Putamen (tissue), 1 donor: ENCODE results near the gene APIP.
"Not testable (repeated sequence)": the region's sequence is repeated elsewhere in the genome, so short reads cannot be mapped to it uniquely, and the experiment has no call there.

ENCODE experiments used
- DNase-seq: peaks from one replicate; pipeline ENCODE4 v3.0.0-alpha.2; 2016; ENCODE audit warnings: low spot score

APIP gene

GRCh38 chr11:34926101-34926830 lies 10.1 kb upstream of the APIP start:
- peak; percentile 35 for DNase-seq

- no peak for DNase-seq
These were observed 8.5 kb upstream of the APIP start for GRCh38 chr11:34924714-34925113.

GRCh38 chr11:34921156-34921555 lies 5.0 kb upstream of the APIP start:
- no peak for DNase-seq

- peak; percentile 63 for DNase-seq
These were observed 928 bp upstream of the APIP start for GRCh38 chr11:34916843-34917770.

- DNase-seq: peak; percentile 37
These were observed 804 bp downstream of the APIP start for GRCh38 chr11:34915136-34916014.

DNA sequence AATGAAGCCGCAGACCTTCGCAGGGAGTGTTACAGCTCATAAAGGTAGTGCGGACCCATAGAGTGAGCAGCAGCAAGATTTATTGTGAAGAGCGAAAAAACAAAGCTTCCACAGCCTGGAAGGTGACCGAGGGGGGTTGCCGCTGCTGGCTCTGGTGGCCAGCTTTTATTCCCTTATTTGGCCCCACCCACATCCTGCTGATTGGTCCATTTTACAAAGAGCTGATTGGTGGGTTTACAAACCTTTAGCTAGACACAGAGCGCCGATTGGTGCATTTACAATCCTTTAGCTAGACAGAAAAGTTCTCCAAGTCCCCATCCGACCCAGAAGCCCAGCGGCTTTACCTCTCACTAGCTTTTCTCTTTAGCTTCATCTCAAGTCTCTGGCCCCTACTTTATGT lies 2.6 kb downstream of the APIP start:
- DNase-seq: not testable (repeated sequence)

- DNase-seq: no peak
These were observed 4.5 kb downstream of the APIP start for GRCh38 chr11:34911676-34912075.

DNA sequence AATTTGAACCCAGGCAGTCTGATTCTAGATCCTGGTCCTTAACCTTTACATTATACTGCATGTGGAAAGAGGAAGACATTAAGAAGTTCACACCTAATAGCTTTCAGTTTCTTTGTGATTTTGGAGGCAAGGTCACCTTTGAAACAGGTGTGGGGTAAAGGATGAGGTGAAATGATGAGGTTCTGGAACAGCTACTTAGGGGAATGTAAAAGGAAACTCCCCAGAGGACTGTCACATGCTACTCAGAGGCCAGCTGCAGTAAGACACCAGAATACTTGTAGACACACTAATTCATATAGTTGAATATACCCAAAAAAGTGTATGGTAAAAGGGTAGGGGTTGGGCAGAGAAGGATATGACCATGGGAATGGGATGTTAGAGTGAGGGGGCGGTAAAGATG lies 5.4 kb downstream of the APIP start:
- DNase-seq: no peak

GRCh38 chr11:34909955-34910354 lies 6.2 kb downstream of the APIP start:
- DNase-seq: no peak

GRCh38 chr11:34909415-34909814 lies 6.8 kb downstream of the APIP start:
- no peak for DNase-seq

- no peak for DNase-seq
These were observed 8.1 kb downstream of the APIP start for GRCh38 chr11:34907934-34908593.

- DNase-seq: no peak
These were observed 10.5 kb downstream of the APIP start for GRCh38 chr11:34905666-34906065.

DNA sequence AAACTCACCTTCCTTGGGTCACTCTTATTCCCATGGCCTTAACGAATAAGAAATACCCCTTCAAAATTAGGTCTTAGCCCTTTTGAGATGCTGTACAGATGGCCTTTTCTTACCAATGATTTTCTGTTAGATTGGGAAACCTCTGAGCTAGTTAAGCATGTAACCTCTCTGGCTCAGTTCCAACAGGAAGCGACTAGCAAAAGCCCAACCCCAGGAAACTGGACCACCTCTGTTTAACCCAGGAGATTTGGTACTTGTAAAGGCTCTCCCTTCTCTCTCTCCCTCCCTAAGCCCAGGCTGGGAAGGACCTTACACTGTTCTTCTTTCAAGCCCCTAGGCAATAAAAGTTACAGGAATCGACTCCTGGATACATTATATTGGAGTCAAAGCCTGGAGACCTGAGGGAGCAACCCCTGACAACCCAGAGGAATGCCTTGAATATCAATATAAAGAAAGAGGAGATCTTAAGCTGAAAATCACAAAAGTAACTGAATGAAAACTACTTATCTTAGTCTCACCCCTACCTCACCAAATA lies 11.7 kb downstream of the APIP start:
- DNase-seq: no peak

DNA sequence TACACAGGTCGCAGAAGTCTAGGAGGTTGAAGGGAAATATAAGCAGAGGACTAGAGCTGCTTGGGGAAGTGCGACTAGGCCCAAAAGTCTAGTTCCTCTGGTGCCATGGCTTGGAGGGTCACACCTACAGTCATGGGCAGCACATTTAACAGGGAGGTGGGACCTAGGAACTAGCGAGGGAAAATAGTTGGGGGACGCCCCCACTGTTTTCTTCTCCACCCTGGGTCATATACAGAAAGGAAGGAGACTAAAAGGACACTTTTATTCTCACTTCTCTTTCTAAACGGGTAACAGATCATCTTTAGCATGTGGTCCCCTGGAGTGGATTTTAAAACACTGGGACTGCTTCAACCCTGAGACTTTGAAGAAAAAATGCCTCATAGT lies 16.6 kb downstream of the APIP start:
- DNase-seq: no peak

DNA sequence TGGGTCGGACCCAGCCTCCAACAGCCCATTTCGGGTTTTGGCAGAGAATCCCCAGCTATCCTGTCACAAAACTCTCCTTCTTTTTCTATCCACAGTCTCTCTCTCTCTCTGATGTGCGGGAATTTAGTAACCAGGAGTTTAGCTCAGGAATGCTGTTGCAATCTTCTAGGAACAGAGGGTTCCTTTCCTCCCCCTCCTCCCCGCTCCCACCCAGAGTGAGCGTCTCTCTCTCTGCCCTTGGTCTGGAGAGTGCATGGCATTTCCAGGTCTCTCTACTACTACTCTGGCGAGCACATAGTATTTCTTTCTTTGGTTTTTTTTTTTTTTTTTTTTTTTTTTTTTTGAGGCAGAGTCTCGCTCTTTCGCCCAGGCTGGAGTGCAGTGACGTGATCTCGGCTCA lies 17.7 kb downstream of the APIP start:
- DNase-seq: no peak

- no peak for DNase-seq
These were observed 18.9 kb downstream of the APIP start for GRCh38 chr11:34897171-34897870.

DNA sequence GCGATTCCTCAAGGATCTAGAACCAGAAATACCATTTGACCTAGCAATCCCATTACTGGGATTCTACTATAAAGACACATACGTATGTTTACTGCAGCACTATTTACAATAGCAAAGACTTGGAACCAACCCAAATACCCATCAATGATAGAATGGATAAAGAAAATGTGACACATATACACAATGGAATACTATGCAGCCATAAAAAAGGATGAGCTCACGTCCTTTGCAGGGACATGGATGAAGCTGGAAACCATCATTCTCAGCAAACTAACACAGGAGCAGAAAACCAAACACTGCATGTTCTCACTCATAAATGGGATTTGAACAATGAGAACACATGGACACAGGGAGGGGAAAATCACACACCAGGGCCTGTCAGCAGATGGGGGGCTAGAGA lies 20.0 kb downstream of the APIP start:
- not testable (repeated sequence) for DNase-seq

- DNase-seq: no peak
These were observed 22.8 kb downstream of the APIP start for GRCh38 chr11:34893416-34893815.

DNA sequence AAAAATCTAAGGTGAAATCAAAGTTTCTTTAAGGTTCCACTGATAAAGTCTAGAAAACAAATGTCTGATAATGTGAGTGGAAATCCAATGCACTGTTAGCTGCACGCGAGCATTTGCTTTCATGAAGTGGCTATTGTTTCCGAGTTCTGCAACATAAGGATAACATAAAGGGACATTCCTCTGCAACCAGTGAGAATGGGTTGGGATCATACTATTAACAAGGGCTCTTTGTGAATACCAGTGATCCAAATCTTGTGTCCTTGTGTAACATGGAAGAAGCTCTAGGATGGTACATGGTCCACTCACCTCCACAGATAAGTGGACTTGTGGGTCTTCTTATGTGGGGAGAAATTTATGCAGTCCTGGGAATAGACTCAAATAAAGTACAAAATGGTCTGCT lies 24.6 kb downstream of the APIP start:
- DNase-seq: no peak

GRCh38 chr11:34890812-34891211 lies 25.4 kb downstream of the APIP start:
- peak; percentile 54 for DNase-seq

GRCh38 chr11:34890089-34890488 lies 26.1 kb downstream of the APIP start:
- DNase-seq: no peak
